Activated CD4-positive, CD25-positive, alpha-beta regulatory T cell treated with anti-CD3 and anti-CD28 coated beads, Interleukin-2, amount 50 U/mL, for 16 hours (primary cell): ENCODE data around the gene PRSS53.

Experiments
- DNase-seq: peaks from one replicate; pipeline ENCODE4 v3.0.0-alpha.2; 2020; ENCODE audit warnings: low read depth, low spot score

PRSS53 gene

GRCh38 chr16:31094424-31095120 is 5.8 kb upstream of the PRSS53 start, which contains the start of gene VKORC1:
VKORC1 (minus strand) TSS chr16:31094797; CDS start chr16:31094729, 68 bp downstream.
- peak; percentile 73 for DNase-seq

- DNase-seq: no peak
These were observed 5.3 kb upstream of the PRSS53 start for GRCh38 chr16:31094088-31094423.

GRCh38 chr16:31093132-31093703 is 4.5 kb upstream of the PRSS53 start:
- DNase-seq: no peak

GRCh38 chr16:31092330-31092729 is 3.6 kb upstream of the PRSS53 start:
- no peak for DNase-seq

GRCh38 chr16:31090540-31090939 is 1.8 kb upstream of the PRSS53 start:
- DNase-seq: no peak

- no peak for DNase-seq
These were observed 456 bp upstream of the PRSS53 start for GRCh38 chr16:31089199-31089598.

- DNase-seq: no peak
These were observed 772 bp downstream of the PRSS53 start for GRCh38 chr16:31087971-31088370.

GRCh38 chr16:31087481-31087880 is 1.3 kb downstream of the PRSS53 start:
- DNase-seq: no peak

- no peak for DNase-seq
These were observed 2.2 kb downstream of the PRSS53 start for GRCh38 chr16:31086629-31086906.

- DNase-seq: no peak
These were observed 2.7 kb downstream of the PRSS53 start for GRCh38 chr16:31085873-31086628.

- no peak for DNase-seq
These were observed 3.3 kb downstream of the PRSS53 start for GRCh38 chr16:31085411-31085810.

GRCh38 chr16:31084584-31085302 is 4.0 kb downstream of the PRSS53 start:
- no peak for DNase-seq

GRCh38 chr16:31083981-31084380 is 4.8 kb downstream of the PRSS53 start:
- no peak for DNase-seq

- DNase-seq: no peak
These were observed 5.2 kb downstream of the PRSS53 start for GRCh38 chr16:31083556-31083955.

GRCh38 chr16:31083081-31083480 is 5.7 kb downstream of the PRSS53 start:
- no peak for DNase-seq

- DNase-seq: no peak
These were observed 6.2 kb downstream of the PRSS53 start for GRCh38 chr16:31082368-31083045.

- DNase-seq: no peak
These were observed 7.1 kb downstream of the PRSS53 start for GRCh38 chr16:31081428-31082351.

GRCh38 chr16:31080756-31081419 is 7.9 kb downstream of the PRSS53 start:
- no peak for DNase-seq

- no peak for DNase-seq
These were observed 8.6 kb downstream of the PRSS53 start for GRCh38 chr16:31080035-31080629.
